ENCODE results near the gene HTRA1.

HTRA1 gene

DNA sequence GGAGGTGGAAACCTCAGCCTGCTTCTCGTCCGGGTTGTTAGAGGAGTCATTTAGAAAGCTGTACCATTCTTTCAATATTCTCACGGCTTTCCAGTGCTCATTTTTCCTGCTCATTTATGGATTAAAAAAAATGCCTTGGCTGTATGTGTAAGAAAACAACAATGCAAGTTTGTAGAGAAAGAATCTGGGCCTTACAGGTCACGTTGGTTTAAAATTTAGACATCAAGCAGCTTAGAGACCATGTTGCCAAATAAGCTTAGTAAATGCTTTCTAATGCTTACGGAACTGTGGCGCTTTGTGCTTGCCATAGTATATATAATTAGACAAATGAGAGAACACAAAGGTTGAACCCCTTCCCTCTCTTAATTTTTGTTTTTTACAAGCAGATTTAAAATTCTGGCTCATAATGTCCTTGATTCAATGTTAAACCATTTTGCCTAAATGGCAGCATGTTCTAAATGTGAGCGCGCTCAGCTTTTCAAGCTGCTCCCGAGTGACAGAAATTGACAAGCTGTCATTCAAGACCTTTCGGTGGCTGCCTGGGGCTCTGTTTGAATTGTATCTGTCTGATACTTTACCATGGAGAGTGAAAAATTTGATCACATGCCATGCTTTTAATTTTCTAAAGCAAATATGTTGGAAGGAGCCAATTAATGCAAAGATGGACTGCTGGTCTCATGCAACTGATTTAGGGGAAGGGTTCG lies 5.8 kb upstream of the HTRA1 start:
- DNase-seq, result no peak

GRCh38 chr10:122457934-122458333 lies 3.4 kb upstream of the HTRA1 start:
- DNase-seq, result no peak

DNA sequence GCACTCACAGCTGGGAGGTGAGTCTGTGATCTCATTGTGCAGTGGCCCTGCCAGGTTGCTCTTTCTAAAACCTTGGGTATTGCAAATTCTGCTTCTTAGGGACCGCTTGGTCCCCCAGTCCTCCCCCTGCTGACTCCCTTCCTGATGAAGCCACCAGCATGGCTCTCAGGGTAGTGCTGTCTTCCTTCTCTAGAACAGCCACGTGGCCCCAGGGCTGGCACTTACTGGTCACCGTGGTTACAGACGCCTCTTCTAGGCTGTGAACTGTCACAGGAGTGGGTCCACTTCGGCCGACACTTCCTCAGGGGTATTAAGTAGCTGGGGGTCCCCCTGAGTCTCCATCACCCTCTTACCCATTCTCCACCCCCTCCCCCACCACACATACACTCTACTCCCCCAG lies 2.7 kb upstream of the HTRA1 start:
- no peak for DNase-seq

- DNase-seq, result peak; percentile 88
Measured at GRCh38 chr10:122459561-122460273, 1.6 kb upstream of the HTRA1 start.

GRCh38 chr10:122460891-122461293 lies 461 bp upstream of the HTRA1 start:
- no peak for DNase-seq

DNA sequence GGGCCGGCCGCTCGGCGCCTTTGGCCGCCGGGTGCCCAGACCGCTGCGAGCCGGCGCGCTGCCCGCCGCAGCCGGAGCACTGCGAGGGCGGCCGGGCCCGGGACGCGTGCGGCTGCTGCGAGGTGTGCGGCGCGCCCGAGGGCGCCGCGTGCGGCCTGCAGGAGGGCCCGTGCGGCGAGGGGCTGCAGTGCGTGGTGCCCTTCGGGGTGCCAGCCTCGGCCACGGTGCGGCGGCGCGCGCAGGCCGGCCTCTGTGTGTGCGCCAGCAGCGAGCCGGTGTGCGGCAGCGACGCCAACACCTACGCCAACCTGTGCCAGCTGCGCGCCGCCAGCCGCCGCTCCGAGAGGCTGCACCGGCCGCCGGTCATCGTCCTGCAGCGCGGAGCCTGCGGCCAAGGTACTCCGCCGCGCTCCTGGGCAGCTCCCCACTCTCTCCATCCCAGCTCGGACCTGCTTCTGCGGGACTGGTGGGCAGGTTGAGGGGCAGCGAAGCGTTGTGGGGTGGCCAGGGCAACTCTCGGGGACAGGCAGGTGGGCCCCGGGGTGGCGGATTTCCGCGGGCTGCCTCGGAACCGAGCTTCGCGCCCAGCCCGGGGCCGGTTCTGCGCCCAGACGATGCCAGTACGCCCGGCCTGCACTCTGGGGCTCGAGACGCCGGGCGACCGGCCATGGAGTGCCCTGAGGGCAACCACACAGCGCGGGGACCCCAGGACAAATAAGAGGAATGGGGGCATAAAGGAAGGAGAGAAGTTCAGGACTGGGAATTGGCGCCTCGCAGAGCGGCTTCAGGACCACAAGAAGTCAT lies 578 bp downstream of the HTRA1 start:
- no peak for DNase-seq

DNA sequence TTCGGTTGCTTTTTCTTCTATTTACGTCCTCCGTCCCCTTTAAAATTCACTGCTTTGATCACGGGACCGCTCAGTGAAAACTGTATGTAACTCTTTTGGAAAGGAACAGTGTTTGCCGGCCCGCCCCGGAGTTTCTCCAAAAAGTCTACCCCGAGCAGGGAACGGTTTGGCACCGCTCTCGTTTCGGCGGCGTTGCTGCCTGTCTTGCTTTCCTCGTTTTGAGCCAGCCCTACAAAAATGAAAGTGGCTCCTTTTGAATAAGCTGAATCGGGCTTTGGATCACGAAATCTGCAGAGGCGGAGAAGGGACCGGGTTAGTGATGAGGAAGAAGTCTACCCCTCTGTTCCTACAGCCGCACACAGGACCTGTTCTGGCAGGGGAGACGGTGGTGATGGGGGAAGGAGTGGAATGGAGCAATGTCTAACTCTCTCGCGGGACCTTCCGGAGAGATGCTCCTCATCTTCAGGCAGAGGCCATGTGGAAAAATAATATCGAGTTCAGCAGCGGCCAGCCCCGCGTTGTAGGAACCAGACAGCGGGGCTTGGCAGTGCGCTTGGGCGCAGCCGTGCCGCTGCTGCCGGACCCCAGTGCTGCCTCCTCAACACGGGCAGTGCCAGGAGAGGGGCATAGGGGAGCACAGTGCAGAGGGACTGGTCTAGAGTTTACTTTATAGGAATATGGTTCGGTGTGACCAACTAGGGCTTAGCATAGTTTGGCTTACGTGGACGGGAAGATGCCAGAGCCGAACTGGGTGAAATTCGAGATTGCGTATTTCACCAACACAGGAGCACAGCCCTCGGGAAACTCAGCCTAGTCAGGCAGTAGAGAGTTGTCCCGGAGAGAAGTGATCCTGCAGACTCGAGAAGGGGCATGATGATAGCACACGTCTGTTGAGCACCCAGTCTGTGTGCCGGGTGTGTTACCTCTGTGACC lies 1.4 kb downstream of the HTRA1 start:
- peak; percentile 41 for DNase-seq

- DNase-seq, result no peak
Measured at GRCh38 chr10:122463466-122464249, 2.3 kb downstream of the HTRA1 start.

DNA sequence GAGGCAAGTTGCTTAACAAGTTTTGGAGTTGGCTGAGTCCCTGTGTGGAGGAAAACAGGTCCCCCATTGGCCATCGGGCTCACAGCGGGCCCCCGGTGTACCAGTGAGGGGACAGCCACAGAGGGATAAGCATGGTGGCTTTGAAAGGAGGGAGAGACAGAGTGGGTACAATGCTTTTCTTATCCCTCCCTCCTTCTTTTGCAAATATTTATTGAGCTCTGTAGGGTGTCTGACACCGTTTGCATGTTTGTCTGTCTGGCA lies 2.8 kb downstream of the HTRA1 start:
- no peak for DNase-seq

GRCh38 chr10:122464586-122464985 lies 3.2 kb downstream of the HTRA1 start:
- DNase-seq, result no peak

GRCh38 chr10:122465401-122466040 lies 4.2 kb downstream of the HTRA1 start:
- no peak for DNase-seq

DNA sequence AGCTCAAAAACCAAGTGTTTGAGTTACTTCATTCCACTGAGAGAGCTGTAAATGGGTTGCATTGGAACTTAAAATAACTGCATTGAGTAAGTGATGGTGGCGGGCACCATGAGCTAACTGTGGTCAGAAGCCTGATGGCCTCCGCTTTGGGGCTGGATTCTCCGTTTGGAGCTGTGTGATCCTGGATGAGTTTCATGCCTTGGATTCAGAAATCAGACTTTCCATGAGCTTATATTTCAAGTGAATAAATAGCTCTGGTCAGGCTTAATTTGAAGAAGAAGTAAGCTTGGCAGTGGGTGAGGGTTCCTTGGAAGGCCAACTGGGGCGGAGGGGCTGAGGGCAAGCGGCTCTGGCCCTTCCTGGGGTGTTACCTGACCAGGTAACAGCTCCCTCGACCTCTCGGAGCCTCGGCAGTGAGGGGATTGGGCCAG lies 5.6 kb downstream of the HTRA1 start:
- no peak for DNase-seq

DNA sequence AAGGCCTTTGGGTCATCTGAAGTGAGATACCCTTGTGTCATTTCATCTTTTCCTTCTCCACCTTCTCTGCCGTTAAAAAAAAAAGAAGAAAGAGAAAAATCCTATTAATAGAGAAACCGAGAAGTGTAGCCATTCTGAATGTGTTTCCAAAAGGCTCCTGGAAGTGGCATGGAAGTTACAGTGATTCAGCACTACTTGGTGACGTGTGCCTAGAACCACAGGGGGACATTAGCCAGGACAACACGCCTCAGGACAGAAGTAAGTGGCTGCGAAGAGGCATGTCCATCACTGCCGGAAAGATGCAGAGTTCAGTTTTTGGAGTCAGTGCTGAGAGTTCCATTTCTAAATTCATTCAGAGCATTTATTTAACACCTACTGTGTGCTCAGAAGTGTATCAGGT lies 6.3 kb downstream of the HTRA1 start:
- DNase-seq, result no peak

DNA sequence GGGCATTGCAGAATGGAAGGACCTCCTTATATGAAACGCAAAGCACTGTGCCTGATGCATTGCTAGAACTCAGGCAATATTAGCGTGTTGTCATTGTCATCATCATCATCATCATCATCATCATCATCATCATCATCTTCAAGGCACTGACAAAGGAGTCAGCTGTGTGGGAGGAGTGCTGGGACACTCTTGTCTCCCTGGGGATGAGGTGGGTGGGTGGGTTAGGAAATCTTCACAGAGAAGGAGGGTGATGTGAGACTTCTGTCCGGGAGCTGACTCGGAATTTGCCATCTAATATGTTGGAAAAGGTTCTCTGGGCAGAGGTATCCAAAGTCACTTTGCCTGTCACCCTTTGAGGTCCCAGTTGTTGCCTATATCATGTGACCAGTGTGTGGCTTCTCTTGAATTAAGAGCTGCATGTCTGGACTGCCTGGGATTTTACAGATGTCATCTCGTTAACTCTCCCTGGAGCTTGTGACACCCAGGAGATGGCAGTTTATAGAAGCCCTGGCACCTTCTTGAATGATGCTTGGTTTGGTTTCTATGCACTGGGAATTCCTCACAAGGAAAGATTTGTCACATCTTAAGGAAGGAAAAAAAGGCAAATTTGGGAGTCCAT lies 7.1 kb downstream of the HTRA1 start:
- no peak for DNase-seq

DNA sequence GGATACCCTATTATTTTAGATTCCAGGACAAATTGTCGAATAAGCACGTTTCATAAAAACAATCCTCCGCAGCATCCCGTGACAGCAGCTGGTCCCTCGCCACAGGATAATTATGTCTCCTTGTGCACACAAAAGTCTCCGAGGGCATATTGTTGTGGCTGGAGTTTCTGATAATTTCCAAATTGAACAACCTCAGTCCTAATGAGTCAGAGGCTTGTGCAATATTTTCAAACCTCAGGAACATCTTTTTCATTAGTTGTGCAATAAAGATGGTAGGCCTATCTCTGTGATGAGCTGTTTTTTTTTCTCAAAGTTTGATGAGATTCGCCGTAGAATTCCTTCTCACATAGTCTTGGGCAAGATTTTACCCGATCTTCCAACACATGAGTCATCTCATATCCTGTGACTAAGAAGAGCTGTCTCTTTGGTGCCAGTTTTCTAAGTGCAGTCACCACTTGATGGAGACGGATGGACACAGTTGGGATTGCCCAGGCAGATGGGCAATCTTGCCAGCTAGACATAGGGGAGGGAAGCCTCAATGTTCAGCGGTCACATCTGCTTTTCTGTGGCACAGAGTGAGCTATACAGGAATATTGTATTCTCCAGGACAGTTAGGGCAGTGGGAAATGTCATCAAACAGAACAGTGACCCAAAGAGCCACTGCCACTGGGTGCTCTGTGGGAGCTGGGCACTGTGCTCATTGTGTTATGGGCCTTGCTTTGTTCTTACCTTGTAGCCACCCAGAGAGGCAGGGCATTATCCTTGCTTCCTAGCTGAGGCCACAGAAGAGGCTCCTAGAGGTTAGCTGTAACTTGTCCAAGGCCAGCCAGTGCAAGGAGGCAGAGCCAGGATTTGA lies 7.8 kb downstream of the HTRA1 start:
- DNase-seq, result peak; percentile 99

DNA sequence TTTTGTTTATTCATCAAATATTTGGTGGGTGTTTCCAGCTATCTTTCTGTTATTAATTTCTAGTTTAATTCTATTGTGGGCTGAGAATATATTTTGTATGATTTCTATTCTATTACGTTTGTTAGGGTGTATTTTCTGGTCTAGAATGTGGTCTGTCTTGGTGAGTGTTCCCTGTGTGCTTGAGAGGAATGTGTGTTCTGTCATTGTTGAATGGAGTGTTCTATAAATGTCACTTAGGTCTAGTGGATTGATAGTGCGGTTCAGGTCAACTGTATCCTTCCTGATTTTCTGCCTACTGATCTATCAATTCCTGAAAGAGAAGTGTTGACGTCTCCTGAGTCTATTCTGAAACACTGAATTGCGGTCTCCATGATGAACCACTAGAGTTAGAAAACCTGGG lies 8.5 kb downstream of the HTRA1 start:
- no peak for DNase-seq

- DNase-seq, result peak; percentile 55
Measured at GRCh38 chr10:122471531-122472177, 10.3 kb downstream of the HTRA1 start.

DNA sequence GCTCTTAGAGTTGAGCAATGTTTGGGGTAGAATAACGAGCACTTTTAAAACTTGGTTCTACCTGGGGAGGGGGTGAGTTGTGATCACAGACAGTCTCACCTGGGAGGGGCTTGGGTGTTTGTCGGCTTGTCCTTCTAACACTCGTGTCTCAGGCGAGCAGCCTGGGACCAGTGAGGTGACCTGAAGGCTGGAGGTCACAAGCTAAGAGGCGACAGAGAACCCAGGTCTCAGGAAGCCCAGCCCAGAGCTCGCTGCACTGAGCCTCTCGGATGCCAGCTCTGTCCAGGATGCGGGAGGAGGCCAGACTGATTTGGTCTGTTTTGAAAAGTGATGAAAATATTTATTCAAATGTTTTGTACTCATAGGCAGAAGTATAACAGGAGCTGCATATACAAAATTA lies 11.8 kb downstream of the HTRA1 start:
- DNase-seq, result no peak

GRCh38 chr10:122474131-122474818 lies 12.9 kb downstream of the HTRA1 start:
- DNase-seq, result no peak
